ENCODE results near the gene THSD7B. TPM values are rescaled to one million over a fixed set of nuclear protein-coding genes. Genes with fewer than 3 reads are reported as not detected.
"Not testable (repeated sequence)": the region's sequence is repeated elsewhere in the genome, so short reads cannot be mapped to it uniquely, and the experiment has no call there.

Gene THSD7B
- total RNA-seq, 1 donor from 2014 or later = 20.0 TPM

GRCh38 chr2:136932700-136933099, 167.4 kb downstream of the THSD7B start:
- DNase-seq = no peak

DNA sequence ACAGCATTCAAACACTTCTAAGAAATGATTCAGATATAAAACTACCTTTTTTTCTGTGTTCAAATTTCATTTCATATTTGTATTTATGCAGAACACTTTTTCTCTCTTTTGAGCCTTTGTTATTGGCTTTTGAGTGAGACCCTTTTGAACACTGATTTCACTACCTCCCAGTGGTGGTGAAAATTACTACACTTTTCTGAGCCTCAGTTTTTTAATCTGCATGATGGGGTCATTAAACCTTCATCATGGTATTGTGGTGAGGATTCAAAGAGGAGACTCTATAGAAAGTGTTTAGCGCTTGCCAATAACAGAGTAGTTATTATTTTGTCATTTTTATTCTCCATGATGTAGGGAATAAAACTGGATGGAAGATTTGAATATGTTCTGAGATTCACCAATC, 169.8 kb downstream of the THSD7B start:
- DNase-seq = no peak

GRCh38 chr2:136956050-136956449, 190.7 kb downstream of the THSD7B start:
- no peak for DNase-seq

DNA sequence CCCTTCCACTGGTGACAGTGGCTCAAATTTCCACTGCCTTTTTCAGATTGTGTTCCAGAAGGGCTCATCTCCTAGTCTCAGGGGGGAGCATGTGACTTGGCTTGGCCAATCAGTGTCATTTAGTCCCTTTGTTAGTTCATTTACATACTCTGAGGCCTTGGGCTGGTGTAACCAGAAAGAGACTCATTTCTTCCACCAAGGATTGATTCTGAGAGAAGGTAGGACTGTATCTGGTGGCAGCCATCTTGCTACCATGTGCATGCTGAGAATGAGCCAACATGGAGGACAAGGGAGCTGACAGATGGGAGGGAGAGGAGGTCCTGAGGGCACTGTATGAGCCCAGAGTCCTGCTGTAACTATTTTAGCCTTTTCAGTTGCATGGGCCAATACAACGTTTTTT, 191.7 kb downstream of the THSD7B start:
- DNase-seq = no peak

GRCh38 chr2:136962105-136962725, 196.9 kb downstream of the THSD7B start:
- DNase-seq = no peak

DNA sequence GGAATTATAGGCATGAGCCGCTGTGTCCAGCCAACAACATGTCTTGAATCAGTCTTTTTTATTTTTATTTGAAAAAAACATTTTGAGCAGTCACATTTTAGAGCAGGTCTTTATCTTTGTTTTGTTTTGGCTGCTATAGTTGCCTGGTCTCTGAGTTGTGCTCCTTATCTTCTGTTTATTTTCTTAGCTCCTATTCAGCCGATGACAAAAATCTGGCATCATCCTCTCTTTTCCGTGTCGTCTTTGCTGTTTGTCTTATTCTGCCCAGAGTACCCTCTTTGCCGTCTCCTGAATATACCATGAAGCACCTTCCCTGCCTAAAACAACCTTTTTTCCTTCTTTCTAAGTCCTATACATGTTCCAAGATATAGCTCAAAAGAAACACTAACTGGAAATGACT, 201.1 kb downstream of the THSD7B start:
- DNase-seq = no peak

DNA sequence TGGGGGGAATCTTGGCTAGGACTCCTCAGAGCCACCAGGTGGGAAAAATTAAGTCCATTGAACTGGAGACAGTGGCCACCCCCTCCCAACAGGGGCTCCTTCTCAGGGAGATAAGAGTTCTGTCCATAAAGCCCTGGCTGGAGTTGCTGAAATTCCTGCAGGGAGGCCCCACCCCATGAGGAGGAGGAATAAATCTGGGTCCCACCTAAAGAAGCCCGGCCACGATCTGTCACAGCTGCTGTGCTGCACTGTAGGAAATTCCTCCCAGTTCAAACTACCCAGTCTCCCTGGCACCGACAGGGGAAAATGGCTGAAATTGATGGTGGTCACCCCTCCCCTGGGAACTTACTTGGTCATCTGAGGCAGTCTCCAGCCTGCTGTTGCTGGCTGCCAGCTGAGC, 215.0 kb downstream of the THSD7B start:
- no peak for DNase-seq

- DNase-seq = not testable (repeated sequence)
Observed at GRCh38 chr2:136981689-136982088, 216.3 kb downstream of the THSD7B start.

DNA sequence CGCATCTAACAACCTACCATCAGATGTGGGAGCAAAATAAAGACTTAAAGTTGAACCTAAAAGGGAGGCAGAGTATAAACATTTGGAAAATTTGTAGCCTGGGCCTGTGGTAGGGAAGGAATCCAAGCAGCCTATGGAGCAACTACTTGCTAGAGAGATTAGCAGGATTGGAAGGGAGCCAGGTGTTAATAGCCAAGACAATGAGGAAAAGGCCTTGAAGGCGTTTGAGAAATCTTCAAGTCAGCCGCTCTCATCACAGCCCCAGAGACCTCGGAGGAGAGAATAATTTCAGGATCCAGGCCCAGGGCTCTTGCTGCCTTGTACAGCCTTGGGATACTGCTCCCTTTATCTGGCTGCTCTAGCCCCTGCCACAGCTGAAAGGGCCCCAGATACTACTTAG, 219.7 kb downstream of the THSD7B start:
- no peak for DNase-seq

DNA sequence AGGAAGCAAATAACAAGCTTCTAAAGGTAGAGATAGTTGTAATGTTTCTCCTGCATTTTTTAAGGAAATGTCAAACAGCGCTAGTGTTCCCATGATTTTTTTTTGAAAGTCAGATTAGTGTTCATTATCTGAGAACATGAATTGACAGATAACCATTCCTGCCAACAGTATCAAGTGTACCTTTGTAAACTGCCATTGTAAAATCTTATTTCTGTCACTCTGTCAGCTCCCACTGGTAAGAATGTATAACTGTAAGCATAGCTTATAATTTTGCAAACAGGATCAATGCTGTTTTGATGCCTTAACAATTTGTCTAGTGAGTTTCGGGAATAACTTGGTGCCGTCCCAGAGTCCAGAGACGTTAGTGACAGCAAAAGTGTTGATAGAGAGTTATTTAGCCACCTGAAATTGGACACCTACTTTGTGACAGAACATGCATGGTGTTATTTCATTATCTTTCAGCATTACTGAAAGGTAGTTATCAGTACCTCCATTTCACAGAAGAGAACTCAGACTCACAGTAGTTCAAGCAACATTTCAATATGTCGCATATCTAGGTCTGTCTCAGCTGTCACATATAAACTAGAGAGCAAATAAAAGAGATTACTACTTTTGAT, 221.4 kb downstream of the THSD7B start:
- no peak for DNase-seq

DNA sequence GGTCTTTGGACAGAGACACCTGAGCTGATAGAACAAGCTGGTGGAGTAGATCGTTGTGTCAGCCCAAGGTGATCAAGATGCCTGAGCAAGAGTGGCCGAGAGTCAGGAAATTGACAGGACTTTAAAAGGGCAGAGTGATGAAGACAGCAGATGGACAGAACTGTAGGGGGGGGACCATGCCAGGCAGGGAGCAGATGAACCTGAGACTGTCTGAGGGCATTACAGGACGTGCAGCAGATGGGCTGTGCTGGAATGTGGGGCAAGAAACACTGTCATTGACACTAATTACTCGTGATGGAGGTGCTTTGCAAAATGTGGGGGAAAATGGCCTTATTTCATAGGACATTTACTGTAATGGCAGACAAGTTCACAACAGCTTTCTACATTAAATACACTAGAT, 225.0 kb downstream of the THSD7B start:
- DNase-seq = no peak

DNA sequence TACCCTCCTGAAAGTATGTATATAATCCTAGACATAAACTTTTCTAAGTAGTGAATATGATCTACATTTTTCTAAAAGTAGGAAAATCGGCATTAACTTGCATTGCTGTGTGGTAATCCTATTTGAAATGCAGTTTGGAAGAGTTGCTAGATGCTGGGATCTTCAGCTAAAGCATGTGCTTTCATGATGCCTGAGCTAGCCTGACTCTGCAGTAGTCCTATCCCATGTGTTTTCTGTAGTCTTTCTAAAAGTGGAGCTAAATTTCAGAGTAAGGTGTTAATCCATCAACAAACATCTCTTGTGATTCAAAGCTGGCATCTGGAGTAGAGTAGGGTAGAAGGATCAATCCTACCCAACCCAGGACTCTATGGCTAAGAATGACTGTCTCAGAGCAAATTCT, 229.4 kb downstream of the THSD7B start:
- no peak for DNase-seq

DNA sequence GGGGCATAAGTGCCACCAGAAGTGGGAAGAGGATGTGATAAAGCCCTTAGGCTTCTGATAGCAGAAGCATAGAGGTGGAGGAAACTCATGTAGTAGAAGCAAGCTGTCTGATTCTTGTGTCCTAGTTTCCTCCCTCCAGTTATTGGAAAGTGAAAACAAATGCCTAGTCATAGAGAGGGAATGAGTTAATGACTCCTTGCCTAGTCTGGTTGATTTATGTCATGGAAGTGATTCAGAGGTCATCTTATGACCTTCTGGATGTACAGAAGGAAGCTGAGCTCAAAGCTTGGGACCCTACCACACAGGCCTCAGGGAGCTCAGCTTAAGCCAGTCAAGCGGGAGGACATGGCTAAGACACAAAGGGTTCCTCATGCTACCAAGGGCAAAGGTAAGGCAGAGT, 232.2 kb downstream of the THSD7B start:
- no peak for DNase-seq

GRCh38 chr2:137000811-137001210, 235.5 kb downstream of the THSD7B start:
- DNase-seq = no peak

DNA sequence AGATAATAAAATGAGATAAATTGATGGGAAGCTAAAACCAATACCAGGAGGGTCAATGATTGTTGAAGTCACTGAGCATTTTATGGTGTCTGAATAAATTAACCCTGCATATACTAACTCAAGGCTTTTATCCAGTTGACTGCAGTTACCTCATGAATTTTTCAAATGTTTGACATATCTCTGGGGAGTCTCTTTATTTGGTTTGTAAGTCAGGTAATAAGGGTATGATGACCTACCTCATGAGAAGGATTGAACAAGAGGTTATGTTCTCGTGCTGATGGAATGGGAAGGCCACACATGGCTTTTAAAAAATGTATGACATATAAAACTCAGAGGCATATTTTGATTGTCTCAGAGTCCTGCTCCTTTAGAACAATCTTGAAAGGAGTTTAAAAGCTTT, 237.6 kb downstream of the THSD7B start:
- no peak for DNase-seq

GRCh38 chr2:137005210-137005609, 239.9 kb downstream of the THSD7B start:
- no peak for DNase-seq

DNA sequence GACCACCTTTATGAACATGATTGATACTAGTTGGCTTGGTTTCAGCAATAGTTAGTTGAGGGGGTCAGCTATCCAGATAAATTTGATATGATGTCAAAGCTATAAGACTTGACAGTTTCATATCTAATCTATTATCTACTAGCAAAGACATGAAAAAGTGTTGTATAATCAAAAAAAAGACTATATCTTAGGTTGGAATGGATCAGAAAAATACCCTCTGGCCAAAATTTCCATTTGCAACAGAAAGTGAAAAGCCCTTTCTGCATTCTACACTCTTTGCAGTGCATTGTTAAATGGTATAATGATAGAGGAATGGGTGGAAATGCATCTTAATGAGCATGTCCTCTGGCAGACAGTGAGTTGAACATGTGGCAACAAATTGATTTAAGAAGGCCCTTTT, 242.6 kb downstream of the THSD7B start:
- no peak for DNase-seq

DNA sequence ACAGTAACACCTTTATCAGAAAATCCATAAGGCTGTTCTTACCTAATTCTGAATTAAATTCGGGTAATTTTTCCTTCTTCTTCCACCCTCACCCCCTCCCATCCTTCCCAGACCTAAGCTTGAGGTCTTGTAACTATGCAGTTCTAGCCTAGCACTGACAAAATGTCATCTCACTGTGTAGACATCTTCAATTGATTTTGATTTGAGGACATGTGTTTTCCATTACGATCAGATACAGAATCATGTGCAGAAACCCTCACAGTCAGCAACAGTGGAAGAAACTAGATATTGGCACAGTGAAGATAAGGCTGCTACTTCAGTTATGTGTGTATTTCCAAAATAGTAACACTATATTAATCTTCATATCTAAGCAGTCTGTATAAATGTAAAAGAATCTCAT, 244.6 kb downstream of the THSD7B start:
- DNase-seq = no peak

GRCh38 chr2:137020452-137021196, 255.3 kb downstream of the THSD7B start:
- DNase-seq = no peak

- DNase-seq = no peak
Observed at GRCh38 chr2:137021763-137022162, 256.4 kb downstream of the THSD7B start.

DNA sequence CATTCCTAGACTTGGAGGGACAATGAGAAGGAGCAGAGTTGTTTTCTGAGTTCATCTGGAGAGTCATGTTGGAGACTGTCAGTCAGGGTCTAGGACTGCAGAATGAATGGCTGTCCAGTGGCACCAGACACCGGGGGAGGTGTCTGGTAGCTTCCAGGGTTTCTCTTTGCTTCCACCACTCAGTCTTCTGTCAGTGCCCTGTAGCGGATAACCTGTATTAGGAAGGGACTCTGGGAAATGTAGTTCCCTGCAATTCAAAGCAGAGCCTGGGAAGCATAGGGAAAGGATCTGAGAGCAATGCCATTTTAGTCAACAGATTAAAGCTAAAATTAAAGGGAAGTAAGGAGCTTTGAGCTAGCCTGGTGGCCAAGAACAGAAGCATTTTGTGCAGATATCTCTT, 257.9 kb downstream of the THSD7B start:
- DNase-seq = no peak

- no peak for DNase-seq
Observed at GRCh38 chr2:137031731-137032130, 266.4 kb downstream of the THSD7B start.

GRCh38 chr2:137036619-137037018, 271.3 kb downstream of the THSD7B start:
- no peak for DNase-seq
